ENCODE measurements around the gene KPNA5. TPM values are rescaled to one million over a fixed set of nuclear protein-coding genes. Genes with fewer than 3 reads are reported as not detected.

Gene KPNA5
- total and polyA plus RNA-seq, 2 of the 13 experiments (the other 11 are each of a cell fraction or from before 2014, with no cell fraction given): 5.3 to 13.0 TPM

DNA sequence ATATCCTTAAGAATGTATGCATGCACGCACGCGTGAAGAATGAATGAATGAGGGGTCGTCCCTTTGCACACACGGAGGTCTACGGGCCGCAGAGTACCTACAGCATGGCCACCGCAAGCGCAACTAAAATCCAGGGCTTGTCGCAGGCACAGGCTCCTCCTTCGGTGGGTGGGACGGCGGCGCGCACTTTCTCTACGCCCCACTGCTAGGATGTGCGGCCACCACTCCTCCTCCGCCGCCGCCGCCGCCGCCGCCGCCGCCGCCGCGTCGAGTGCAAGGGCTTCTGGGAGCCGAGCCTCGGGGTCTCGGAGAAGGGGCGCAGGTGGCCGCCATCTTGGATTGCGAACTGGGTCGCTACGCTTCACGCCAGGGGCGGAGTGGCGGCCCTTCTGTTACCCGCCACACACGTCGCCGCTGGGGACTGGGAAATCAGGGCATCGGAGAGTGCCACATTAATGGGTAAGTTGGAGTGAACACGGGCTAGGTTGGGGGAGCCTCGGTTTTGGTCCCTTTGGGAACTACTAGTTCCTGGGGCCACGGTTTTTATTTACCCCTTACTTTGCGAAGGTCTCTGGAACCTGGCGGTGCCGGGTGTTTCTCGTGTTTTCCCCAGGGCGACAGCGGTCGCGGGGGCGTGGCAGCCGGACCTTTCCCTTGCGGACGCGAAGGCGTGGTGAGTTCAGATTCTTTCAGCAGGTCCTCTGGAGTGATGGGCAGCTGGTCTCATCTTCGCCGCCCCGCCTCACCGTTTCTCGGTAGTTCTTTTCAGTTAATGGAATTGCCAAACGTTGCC, at the start of gene KPNA5 (continued):
- TF ChIP-seq, protein P1, sequence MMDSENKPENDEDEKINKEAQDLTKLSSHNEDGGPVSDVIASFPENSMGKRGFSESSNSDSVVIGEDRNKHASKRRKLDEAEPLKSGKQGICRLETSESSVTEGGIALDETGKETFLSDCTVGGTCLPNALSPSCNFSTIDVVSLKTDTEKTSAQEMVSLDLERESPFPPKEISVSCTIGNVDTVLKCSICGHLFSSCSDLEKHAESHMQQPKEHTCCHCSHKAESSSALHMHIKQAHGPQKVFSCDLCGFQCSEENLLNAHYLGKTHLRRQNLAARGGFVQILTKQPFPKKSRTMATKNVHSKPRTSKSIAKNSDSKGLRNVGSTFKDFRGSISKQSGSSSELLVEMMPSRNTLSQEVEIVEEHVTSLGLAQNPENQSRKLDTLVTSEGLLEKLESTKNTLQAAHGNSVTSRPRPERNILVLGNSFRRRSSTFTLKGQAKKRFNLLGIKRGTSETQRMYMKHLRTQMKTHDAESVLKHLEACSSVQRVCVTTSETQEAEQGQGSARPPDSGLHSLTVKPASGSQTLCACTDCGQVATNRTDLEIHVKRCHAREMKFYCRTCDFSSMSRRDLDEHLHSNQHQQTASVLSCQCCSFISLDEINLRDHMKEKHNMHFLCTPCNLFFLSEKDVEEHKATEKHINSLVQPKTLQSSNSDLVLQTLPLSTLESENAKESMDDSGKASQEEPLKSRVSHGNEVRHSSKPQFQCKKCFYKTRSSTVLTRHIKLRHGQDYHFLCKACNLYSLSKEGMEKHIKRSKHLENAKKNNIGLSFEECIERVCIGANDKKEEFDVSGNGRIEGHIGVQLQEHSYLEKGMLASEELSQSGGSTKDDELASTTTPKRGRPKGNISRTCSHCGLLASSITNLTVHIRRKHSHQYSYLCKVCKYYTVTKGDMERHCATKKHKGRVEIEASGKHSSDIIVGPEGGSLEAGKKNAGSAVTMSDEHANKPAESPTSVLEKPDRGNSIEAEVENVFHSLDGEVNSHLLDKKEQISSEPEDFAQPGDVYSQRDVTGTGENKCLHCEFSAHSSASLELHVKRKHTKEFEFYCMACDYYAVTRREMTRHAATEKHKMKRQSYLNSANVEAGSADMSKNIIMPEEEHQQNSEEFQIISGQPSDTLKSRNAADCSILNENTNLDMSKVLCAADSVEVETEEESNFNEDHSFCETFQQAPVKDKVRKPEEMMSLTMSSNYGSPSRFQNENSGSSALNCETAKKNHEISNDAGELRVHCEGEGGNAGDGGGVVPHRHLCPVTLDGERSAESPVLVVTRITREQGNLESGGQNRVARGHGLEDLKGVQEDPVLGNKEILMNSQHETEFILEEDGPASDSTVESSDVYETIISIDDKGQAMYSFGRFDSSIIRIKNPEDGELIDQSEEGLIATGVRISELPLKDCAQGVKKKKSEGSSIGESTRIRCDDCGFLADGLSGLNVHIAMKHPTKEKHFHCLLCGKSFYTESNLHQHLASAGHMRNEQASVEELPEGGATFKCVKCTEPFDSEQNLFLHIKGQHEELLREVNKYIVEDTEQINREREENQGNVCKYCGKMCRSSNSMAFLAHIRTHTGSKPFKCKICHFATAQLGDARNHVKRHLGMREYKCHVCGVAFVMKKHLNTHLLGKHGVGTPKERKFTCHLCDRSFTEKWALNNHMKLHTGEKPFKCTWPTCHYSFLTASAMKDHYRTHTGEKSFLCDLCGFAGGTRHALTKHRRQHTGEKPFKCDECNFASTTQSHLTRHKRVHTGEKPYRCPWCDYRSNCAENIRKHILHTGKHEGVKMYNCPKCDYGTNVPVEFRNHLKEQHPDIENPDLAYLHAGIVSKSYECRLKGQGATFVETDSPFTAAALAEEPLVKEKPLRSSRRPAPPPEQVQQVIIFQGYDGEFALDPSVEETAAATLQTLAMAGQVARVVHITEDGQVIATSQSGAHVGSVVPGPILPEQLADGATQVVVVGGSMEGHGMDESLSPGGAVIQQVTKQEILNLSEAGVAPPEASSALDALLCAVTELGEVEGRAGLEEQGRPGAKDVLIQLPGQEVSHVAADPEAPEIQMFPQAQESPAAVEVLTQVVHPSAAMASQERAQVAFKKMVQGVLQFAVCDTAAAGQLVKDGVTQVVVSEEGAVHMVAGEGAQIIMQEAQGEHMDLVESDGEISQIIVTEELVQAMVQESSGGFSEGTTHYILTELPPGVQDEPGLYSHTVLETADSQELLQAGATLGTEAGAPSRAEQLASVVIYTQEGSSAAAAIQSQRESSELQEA (CRISPR knock-in tag; IDR thresholded peaks at IDR 0.05; ENCODE audit: not compliant biosample characterization): peak; percentile 96
- TF ChIP-seq UBTF (CRISPR knock-in tag; IDR thresholded peaks at IDR 0.05): peak; percentile 89
- no peak for TF ChIP-seq GFI1 (CRISPR knock-in tag; IDR thresholded peaks at IDR 0.05; ENCODE audit: borderline replicate concordance)
- peak; percentile 93; the same call in 1 of the 2 replicates for TF ChIP-seq AHR (CRISPR knock-in tag; IDR thresholded peaks at IDR 0.05)
- no peak for TF ChIP-seq HCFC1 (IDR thresholded peaks at IDR 0.05; ENCODE audit: low read depth, low read length)
- no peak; the same call in 1 of the 2 replicates for TF ChIP-seq ZNF101 (CRISPR knock-in tag; IDR thresholded peaks at IDR 0.05; ENCODE audit: borderline replicate concordance, low read depth)
- peak; percentile 97 for TF ChIP-seq MYPOP (CRISPR knock-in tag; IDR thresholded peaks at IDR 0.05)
- peak; percentile 43; the same call in 1 of the 2 replicates for TF ChIP-seq ZSCAN20 (CRISPR knock-in tag; IDR thresholded peaks at IDR 0.05; ENCODE audit: borderline replicate concordance)
- TF ChIP-seq ZNF160 (CRISPR knock-in tag; IDR thresholded peaks at IDR 0.05): no peak; the same call in 1 of the 2 replicates
- TF ChIP-seq SP1 (IDR thresholded peaks at IDR 0.05): no peak
- TF ChIP-seq SP1 (CRISPR knock-in tag; IDR thresholded peaks at IDR 0.05): peak; percentile 74; the same call in 1 of the 2 replicates
- no peak for TF ChIP-seq TRIM22 (IDR thresholded peaks at IDR 0.05)
- peak; percentile 16 for TF ChIP-seq FOXO1 (CRISPR knock-in tag; IDR thresholded peaks at IDR 0.05)
- peak; percentile 72; the same call in 1 of the 2 replicates for TF ChIP-seq ZNF256 (CRISPR knock-in tag; conservative IDR thresholded peaks at IDR 0.05)
- peak; percentile 83; the same call in 1 of the 2 replicates for TF ChIP-seq ZNF567 (CRISPR knock-in tag; IDR thresholded peaks at IDR 0.05; ENCODE audit: borderline replicate concordance)
